OCI-LY1 (cell line): ENCODE measurements around the gene LRMDA.

ENCODE experiments used
- CTCF ChIP-seq: fragments of 200-600 bp; sonication (generic), shearing (Covaris generic); IDR thresholded peaks from 2 replicates; pipeline ENCODE4 v1.5.1; 2017; ENCODE audit warnings: mild to moderate bottlenecking, antibody characterized with exemption, low read length, moderate library complexity, mixed read lengths
- EZH2 ChIP-seq: fragments of 200-600 bp; sonication (generic), shearing (Covaris generic); IDR thresholded peaks from 2 replicates; pipeline ENCODE4 v1.8.0; 2017; ENCODE audit warnings: borderline replicate concordance, mixed run types, mild to moderate bottlenecking, antibody characterized with exemption, low read length, moderate library complexity, mixed read lengths

- TF ChIP-seq CTCF (no peak), EZH2 (no peak)
Measured at GRCh38 chr10:76542307-76542930, 1111.0 kb downstream of the LRMDA start.
